Adrenal gland (tissue), 5 donors: Measurements from ENCODE around the gene DYSF.

Experiments used
- POLR2A ChIP-seq, 2 donors: fragments of 450-650 bp; IDR thresholded peaks; one replicate each; pipeline ENCODE4 v1.6.1; 2017; ENCODE audit warnings: antibody characterized with exemption in 2 of 2, mild to moderate bottlenecking in 2 of 2, moderate library complexity in 1 of 2
- TF ChIP-seq, protein P1 (sequence below), 6 experiments: fragments of 450-650 bp in 4 of 6; fragments of 200-600 bp in 2 of 6; sonication (generic) in 1 of 6; IDR thresholded peaks; 1 replicate in 5 of 6; 2 replicates in 1 of 6; pipeline versions ENCODE4 v1.5.1 to v1.8.0; 2016 to 2021; ENCODE audit warnings: antibody characterized with exemption in 6 of 6, mild to moderate bottlenecking in 2 of 6, moderate library complexity in 1 of 6
- donor health status: DM: no; HTN: no; CAD: no.

DNA sequence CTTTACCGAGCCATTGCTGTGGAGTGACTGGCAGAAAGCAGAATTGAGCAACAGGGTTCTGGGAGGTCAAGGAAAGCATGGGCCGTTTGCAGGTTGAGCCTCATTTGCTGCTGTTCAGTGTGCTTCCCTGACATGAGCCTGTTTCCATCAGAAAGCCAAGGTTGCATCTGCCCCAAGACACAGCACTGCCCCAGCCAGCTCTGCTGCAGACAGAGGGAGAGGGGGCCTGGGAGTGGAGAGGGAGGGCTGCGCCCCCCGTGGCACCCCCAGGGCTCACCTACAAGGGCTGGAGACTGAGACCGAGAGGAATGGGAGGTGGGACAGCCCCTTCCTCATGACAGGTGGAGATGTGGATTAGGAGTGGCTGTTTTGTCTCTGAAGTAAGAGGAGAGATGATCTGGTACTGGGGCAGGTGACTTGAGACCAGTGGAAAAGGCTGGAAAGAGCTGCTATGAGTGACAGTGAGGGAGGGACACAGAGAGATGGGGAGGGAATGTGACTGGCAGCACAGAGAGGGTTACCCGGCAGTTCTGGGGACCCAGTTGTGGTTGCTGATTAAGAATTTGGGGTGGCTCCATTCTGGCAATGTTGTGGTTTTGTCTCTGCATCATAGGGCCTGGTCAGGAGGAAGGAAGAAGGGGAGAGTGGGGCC lies 218.0 kb downstream of the DYSF start:
- TF ChIP-seq, protein P1, sequence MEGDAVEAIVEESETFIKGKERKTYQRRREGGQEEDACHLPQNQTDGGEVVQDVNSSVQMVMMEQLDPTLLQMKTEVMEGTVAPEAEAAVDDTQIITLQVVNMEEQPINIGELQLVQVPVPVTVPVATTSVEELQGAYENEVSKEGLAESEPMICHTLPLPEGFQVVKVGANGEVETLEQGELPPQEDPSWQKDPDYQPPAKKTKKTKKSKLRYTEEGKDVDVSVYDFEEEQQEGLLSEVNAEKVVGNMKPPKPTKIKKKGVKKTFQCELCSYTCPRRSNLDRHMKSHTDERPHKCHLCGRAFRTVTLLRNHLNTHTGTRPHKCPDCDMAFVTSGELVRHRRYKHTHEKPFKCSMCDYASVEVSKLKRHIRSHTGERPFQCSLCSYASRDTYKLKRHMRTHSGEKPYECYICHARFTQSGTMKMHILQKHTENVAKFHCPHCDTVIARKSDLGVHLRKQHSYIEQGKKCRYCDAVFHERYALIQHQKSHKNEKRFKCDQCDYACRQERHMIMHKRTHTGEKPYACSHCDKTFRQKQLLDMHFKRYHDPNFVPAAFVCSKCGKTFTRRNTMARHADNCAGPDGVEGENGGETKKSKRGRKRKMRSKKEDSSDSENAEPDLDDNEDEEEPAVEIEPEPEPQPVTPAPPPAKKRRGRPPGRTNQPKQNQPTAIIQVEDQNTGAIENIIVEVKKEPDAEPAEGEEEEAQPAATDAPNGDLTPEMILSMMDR (IDR thresholded peaks at IDR 0.05), result no peak
- TF ChIP-seq POLR2A (IDR thresholded peaks at IDR 0.05), result no peak
